Uterus (tissue), 4 donors: Measurements from ENCODE around the gene SAMD5. TPM values are rescaled to one million over a fixed set of nuclear protein-coding genes. Genes with fewer than 3 reads are reported as not detected.

ENCODE experiments used
- DNase-seq, 2 donors: peaks; one replicate each; pipeline ENCODE4 v3.0.0-alpha.2; 2019 to 2020
- H3K27ac ChIP-seq, 2 donors: fragments of 200-600 bp; sonication (generic); 1 replicate in 1 of 2; 2 replicates in 1 of 2; pipeline ENCODE4 v1.5.1; 2016 to 2018
- H3K27me3 ChIP-seq, 2 donors: fragments of 200-600 bp; sonication (generic); one replicate each; pipeline ENCODE4 v1.5.1; 2018 to 2019; ENCODE audit warnings: control low read depth in 1 of 2
- H3K36me3 ChIP-seq, 2 donors: fragments of 200-600 bp; sonication (generic); one replicate each; pipeline ENCODE4 v1.5.1; 2019; ENCODE audit warnings: control low read depth in 1 of 2
- H3K4me1 ChIP-seq, 2 donors: fragments of 200-600 bp; sonication (generic); one replicate each; pipeline ENCODE4 v1.5.1; 2018 to 2019; ENCODE audit warnings: control low read depth in 1 of 2
- H3K4me3 ChIP-seq, 2 donors: fragments of 200-600 bp; sonication (generic); 1 replicate in 1 of 2; 2 replicates in 1 of 2; pipeline ENCODE4 v1.5.1; 2018 to 2019; ENCODE audit warnings: mild to moderate bottlenecking in 1 of 2
- H3K9me3 ChIP-seq, 2 donors: fragments of 200-600 bp; sonication (generic); one replicate each; pipeline ENCODE4 v1.5.1; 2019; ENCODE audit warnings: control low read depth in 1 of 2
- POLR2A ChIP-seq, 2 donors: fragments of 450-650 bp; IDR thresholded peaks; one replicate each; pipeline ENCODE4 v1.6.1; 2016; ENCODE audit warnings: antibody characterized with exemption in 2 of 2, mild to moderate bottlenecking in 1 of 2, moderate library complexity in 1 of 2
- intact Hi-C: fragments of 100-400 bp; cut with DNase I; formaldehyde crosslinking; loops from one replicate; pipeline ENCODE4 v1.15.1; 2023; ENCODE audit warnings: low total_unique reads
- total RNA-seq, 4 donors: library from RNA; depleted of rRNA in 3 of 4; stranded (reverse); fragments of >200 nt in 3 of 4; gene quantifications; one replicate each; pipeline versions ENCODE4 v1.1.0 to v1.2.4, GENCODE V29; 2014 to 2023
- TF ChIP-seq, protein P1 (sequence below), 4 experiments: fragments of 200-600 bp in 2 of 4; fragments of 450-650 bp in 2 of 4; sonication (generic) in 2 of 4; IDR thresholded peaks; one replicate each; pipeline ENCODE4 v1.5.1; 2016 to 2019; ENCODE audit warnings: antibody characterized with exemption in 4 of 4, mild to moderate bottlenecking in 2 of 4, moderate library complexity in 1 of 4
- donor health status: DM: yes; HTN: yes; CAD: no.

Gene SAMD5
- total RNA-seq, 4 donors from 2014 or later = 3.3 to 31.7 (median 9.6) TPM

GRCh38 chr6:147570681-147571080, 62.2 kb downstream of the SAMD5 start:
- H3K9me3 ChIP-seq = no peaks in the 10 kb centered on the region
- DNase-seq = no peak
- no peak overlapping the region for H3K27ac ChIP-seq
- H3K4me3 ChIP-seq = no peak overlapping the region
- no peaks in the 10 kb centered on the region for H3K36me3 ChIP-seq
- TF ChIP-seq, protein P1, sequence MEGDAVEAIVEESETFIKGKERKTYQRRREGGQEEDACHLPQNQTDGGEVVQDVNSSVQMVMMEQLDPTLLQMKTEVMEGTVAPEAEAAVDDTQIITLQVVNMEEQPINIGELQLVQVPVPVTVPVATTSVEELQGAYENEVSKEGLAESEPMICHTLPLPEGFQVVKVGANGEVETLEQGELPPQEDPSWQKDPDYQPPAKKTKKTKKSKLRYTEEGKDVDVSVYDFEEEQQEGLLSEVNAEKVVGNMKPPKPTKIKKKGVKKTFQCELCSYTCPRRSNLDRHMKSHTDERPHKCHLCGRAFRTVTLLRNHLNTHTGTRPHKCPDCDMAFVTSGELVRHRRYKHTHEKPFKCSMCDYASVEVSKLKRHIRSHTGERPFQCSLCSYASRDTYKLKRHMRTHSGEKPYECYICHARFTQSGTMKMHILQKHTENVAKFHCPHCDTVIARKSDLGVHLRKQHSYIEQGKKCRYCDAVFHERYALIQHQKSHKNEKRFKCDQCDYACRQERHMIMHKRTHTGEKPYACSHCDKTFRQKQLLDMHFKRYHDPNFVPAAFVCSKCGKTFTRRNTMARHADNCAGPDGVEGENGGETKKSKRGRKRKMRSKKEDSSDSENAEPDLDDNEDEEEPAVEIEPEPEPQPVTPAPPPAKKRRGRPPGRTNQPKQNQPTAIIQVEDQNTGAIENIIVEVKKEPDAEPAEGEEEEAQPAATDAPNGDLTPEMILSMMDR (IDR thresholded peaks at IDR 0.05) = no peak
- no peak for TF ChIP-seq POLR2A (IDR thresholded peaks at IDR 0.05)
- no peaks in the 10 kb centered on the region for H3K27me3 ChIP-seq
- intact Hi-C loops = no loop called here
- H3K4me1 ChIP-seq = peaks cover 0 to 3% of the 10 kb centered on the region in 2 donors

- Histone ChIP-seq H3K4me3 (no peak overlapping the region), H3K27me3 (no peaks in the 10 kb centered on the region), H3K9me3 (no peaks in the 10 kb centered on the region), H3K36me3 (no peaks in the 10 kb centered on the region), H3K27ac (no peak overlapping the region), H3K4me1 (no peaks in the 10 kb centered on the region)
- DNase-seq = no peak
- intact Hi-C loops = no loop called here
- TF ChIP-seq, protein P1 (IDR thresholded peaks at IDR 0.05) = no peak
- no peak for TF ChIP-seq POLR2A (IDR thresholded peaks at IDR 0.05)
These were observed 69.0 kb downstream of the SAMD5 start for GRCh38 chr6:147577488-147577887.

- H3K4me3 ChIP-seq = no peak overlapping the region
- intact Hi-C loops = no loop called here
- no peak for TF ChIP-seq POLR2A (IDR thresholded peaks at IDR 0.05)
- TF ChIP-seq, protein P1 (IDR thresholded peaks at IDR 0.05) = no peak
These were observed 69.7 kb downstream of the SAMD5 start for GRCh38 chr6:147578159-147578558.

GRCh38 chr6:147578883-147579282, 70.4 kb downstream of the SAMD5 start:
- H3K4me1 ChIP-seq = no peaks in the 10 kb centered on the region
- no peaks in the 10 kb centered on the region for H3K9me3 ChIP-seq
- intact Hi-C loops = no loop called here
- H3K27me3 ChIP-seq = no peaks in the 10 kb centered on the region
- DNase-seq = no peak
- TF ChIP-seq POLR2A (IDR thresholded peaks at IDR 0.05) = no peak
- TF ChIP-seq, protein P1 (IDR thresholded peaks at IDR 0.05) = no peak
- H3K27ac ChIP-seq = no peak overlapping the region
- H3K4me3 ChIP-seq = no peak overlapping the region
- H3K36me3 ChIP-seq = no peaks in the 10 kb centered on the region

More at GRCh38 chr6:147578159-147578558, 69.7 kb downstream of the SAMD5 start:
- DNase-seq = no peak
- Histone ChIP-seq H3K4me1 (no peaks in the 10 kb centered on the region), H3K27me3 (no peaks in the 10 kb centered on the region), H3K27ac (no peak overlapping the region), H3K9me3 (no peaks in the 10 kb centered on the region), H3K36me3 (no peaks in the 10 kb centered on the region)

DNA sequence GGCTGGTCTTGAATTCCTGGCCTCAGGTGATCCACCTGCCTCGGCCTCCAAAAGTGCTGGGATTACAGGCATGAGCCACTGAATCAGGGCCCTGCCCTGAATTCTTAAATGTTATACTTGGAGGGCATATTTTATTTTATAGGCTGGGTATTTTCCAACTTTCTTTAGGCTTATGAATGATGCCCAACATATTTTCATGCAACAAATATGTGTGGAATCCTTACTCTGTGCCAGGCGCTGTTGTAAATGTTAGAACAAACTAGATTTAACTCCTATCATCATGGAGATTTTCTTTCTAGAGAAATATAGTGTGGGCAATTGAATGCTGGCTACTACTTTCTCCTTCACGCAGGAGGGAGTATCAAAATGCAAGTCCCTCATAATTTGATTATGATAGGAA, 71.2 kb downstream of the SAMD5 start:
- H3K27ac ChIP-seq = no peak overlapping the region
- TF ChIP-seq, protein P1 (IDR thresholded peaks at IDR 0.05) = no peak
- TF ChIP-seq POLR2A (IDR thresholded peaks at IDR 0.05) = no peak
- no peaks in the 10 kb centered on the region for H3K27me3 ChIP-seq
- H3K4me1 ChIP-seq = no peaks in the 10 kb centered on the region
- DNase-seq = no peak
- H3K9me3 ChIP-seq = no peaks in the 10 kb centered on the region
- intact Hi-C loops = no loop called here
- no peak overlapping the region for H3K4me3 ChIP-seq
- no peaks in the 10 kb centered on the region for H3K36me3 ChIP-seq
